ENCODE measurements around the gene SCNN1A. TPM values are rescaled to one million over a fixed set of nuclear protein-coding genes. Genes with fewer than 3 reads are reported as not detected.

Gene SCNN1A
- total and polyA plus RNA-seq, 12 donors = 0.11 to 38.0 (median 12.3) TPM

DNA sequence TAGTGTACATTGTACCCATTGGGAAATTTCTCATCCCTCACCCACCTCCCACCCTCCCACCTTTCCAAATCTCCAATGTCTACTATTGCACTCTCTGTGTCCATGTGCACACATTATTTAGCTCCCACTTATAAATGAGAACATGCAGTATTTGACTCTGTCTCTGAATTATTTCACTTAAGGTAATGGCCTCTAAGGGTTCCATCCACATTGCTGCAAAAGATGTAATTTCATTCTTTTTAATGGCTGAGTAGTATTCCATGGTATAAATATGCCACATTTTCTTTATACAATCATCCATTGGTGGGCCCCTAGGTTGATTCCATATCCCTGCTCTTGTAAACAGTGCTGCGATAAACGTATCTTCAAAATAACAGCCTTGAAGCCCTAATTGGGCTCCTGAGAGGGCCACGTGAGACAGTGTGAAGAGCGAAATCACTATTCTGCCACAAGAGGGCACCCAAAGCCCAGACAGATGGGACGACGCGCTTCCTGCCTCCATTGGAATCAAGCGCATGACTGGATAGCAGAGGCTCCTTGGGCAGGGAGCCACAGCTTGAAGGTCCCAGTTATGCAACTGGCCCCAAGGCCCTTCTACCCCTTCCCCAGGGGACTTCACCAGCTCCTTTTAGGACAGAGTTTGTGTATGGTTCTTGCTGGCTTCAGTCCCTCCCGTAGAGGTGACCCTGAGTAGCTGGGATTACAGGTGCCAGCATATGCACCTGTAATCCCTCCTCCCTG lies 48.1 kb upstream of the SCNN1A start:
- no peaks in the 10 kb centered on the region for H3K36me3 ChIP-seq (replicated peaks in 1 of 2)
- 0 to 3% (median 2%) methylated on average over 7 to 9 of the region's 9 CpGs for WGBS, 4 donors
- H3K27me3 ChIP-seq = no peaks in the 10 kb centered on the region
- peak overlapping the region in 4 of 5 donors; percentile 35 to 76 (median 68) for H3K27ac ChIP-seq
- DNase-seq = peak; percentile 86 to 96 (median 93)
- H3K4me3 ChIP-seq = no peak overlapping the region
- TF ChIP-seq, protein P1, sequence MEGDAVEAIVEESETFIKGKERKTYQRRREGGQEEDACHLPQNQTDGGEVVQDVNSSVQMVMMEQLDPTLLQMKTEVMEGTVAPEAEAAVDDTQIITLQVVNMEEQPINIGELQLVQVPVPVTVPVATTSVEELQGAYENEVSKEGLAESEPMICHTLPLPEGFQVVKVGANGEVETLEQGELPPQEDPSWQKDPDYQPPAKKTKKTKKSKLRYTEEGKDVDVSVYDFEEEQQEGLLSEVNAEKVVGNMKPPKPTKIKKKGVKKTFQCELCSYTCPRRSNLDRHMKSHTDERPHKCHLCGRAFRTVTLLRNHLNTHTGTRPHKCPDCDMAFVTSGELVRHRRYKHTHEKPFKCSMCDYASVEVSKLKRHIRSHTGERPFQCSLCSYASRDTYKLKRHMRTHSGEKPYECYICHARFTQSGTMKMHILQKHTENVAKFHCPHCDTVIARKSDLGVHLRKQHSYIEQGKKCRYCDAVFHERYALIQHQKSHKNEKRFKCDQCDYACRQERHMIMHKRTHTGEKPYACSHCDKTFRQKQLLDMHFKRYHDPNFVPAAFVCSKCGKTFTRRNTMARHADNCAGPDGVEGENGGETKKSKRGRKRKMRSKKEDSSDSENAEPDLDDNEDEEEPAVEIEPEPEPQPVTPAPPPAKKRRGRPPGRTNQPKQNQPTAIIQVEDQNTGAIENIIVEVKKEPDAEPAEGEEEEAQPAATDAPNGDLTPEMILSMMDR (IDR thresholded peaks at IDR 0.05) = peak; percentile 76 to 97 (median 94)
- TF ChIP-seq POLR2A (IDR thresholded peaks at IDR 0.05) = no peak
- intact Hi-C loops (cut with DNase I) = loop anchor here (2.0 to 10.0 kb wide), 3 partner anchors 39 to 113 kb away; partner anchors contain the start of gene GAPDH (in 1 of the 2)
- H3K9me3 ChIP-seq (replicated peaks in 1 of 3) = no peaks in the 10 kb centered on the region
- H3K4me1 ChIP-seq (replicated peaks in 1 of 2) = peaks cover 10 to 11% of the 10 kb centered on the region in 2 donors

DNA sequence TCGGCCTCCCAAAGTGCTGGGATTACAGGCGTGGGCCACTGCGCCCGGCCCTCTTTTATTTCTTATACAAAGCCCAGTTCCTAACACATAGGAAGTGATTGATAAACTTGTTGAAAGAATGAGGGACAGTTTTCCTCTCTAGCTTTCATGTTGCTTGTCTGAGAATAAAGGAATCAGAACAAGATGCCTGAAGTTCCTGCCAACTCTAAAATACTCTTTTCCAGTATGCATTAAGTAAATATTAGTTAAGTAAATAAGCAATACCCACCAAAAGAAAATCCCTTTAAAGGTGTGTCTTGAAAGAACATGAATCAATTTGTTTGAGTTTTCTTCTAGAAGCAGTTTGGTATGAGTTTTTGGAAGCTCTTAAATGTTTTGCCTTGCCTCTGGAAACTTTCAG lies 45.0 kb upstream of the SCNN1A start:
- WGBS, 4 donors = 68 to 80% (median 72%) methylated on average over 4 of the region's 4 CpGs
- no peaks in the 10 kb centered on the region for H3K27me3 ChIP-seq
- peak overlapping the region in 1 of 5 donors; percentile 46 for H3K27ac ChIP-seq
- H3K4me1 ChIP-seq (replicated peaks in 1 of 2) = peaks cover 10 to 11% of the 10 kb centered on the region in 2 donors
- intact Hi-C loops (cut with DNase I) = loop anchor here (5.0 to 10.0 kb wide), 2 partner anchors 42 to 114 kb away; partner anchors contain the start of gene GAPDH (in 1 of the 2)
- no peaks in the 10 kb centered on the region for H3K36me3 ChIP-seq (replicated peaks in 1 of 2)
- H3K9me3 ChIP-seq (replicated peaks in 1 of 3) = no peaks in the 10 kb centered on the region
- TF ChIP-seq POLR2A (IDR thresholded peaks at IDR 0.05) = no peak
- TF ChIP-seq, protein P1 (IDR thresholded peaks at IDR 0.05) = no peak
- H3K4me3 ChIP-seq = no peak overlapping the region
- DNase-seq = no peak

DNA sequence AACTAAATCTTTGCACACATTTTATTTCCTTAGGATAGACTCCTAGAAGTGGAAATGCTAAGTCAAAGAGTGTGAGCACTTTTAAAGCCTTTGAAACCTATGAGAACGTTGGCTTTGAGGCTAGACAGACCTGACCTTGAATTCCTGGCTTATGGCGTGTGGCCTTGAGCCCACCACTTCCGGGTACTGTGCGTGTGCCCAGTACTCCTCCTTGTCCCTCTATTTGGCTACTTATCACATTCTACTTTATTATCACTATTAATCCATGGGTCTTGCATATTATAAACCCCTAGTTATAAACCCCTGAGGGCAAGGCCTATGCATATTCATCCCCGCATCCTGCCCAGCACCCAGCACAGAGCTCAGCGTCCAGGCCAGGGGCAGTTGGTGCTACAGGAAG lies 43.4 kb upstream of the SCNN1A start:
- DNase-seq = no peak
- WGBS, 4 donors = 40 to 62% (median 50%) methylated on average over 6 of the region's 6 CpGs
- intact Hi-C loops (cut with DNase I) = no loop called here

DNA sequence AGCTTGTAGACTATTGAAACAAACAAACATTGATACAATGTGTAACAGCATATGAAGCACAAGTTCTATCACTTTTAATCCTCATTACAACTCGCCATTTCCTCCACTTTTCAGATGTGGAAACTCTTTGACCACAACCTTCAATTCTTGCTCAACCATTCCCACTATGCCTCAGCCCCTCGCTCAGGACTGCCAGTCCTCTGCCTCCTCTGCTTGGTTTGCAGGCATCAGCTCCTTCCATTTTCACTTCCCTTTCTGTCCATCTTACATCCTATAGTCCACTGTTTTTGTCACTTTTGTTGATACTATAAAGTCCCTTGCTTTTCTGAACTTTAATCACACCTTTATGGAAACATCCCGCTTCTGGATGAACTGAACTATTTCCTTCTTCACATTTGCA lies 41.2 kb upstream of the SCNN1A start:
- Histone ChIP-seq H3K27me3 (no peaks in the 10 kb centered on the region), H3K27ac (peak overlapping the region in 1 of 5 donors; percentile 51), H3K9me3 (replicated peaks in 1 of 3) (no peaks in the 10 kb centered on the region), H3K36me3 (replicated peaks in 1 of 2) (no peaks in the 10 kb centered on the region), H3K4me1 (replicated peaks in 1 of 2) (no peaks in the 10 kb centered on the region), H3K4me3 (no peak overlapping the region)
- DNase-seq = peak in 2 of 7 donors; percentile 39 to 47
- intact Hi-C loops (cut with DNase I) = no loop called here
- TF ChIP-seq, protein P1 (IDR thresholded peaks at IDR 0.05) = no peak
- TF ChIP-seq POLR2A (IDR thresholded peaks at IDR 0.05) = no peak
- WGBS, 4 donors = 74 to 90% (median 80%) methylated on average over 3 of the region's 3 CpGs

More for the DNA sequence above, 43.4 kb upstream of the SCNN1A start:
- no peaks in the 10 kb centered on the region for H3K27me3 ChIP-seq
- TF ChIP-seq, protein P1 (IDR thresholded peaks at IDR 0.05) = no peak
- TF ChIP-seq POLR2A (IDR thresholded peaks at IDR 0.05) = no peak
- H3K9me3 ChIP-seq (replicated peaks in 1 of 3) = no peaks in the 10 kb centered on the region
- H3K27ac ChIP-seq = no peak overlapping the region
- H3K4me3 ChIP-seq = no peak overlapping the region
- H3K4me1 ChIP-seq (replicated peaks in 1 of 2) = peaks cover 6 to 8% of the 10 kb centered on the region in 2 donors
- no peaks in the 10 kb centered on the region for H3K36me3 ChIP-seq (replicated peaks in 1 of 2)

Data from adrenal gland (tissue), 12 donors.